ENCODE data around the gene PLPPR4.

- TF ChIP-seq HNF4A (conservative IDR thresholded peaks at IDR 0.05) (no peak), YY1 (IDR thresholded peaks at IDR 0.05) (no peak), CTCF (IDR thresholded peaks at IDR 0.05; ENCODE audit: low read depth, low read length, missing input control) (no peak), SP1 (IDR thresholded peaks at IDR 0.05) (no peak), ZBTB33 (IDR thresholded peaks at IDR 0.05) (no peak), RAD21 (IDR thresholded peaks at IDR 0.05) (no peak), EGR1 (IDR thresholded peaks at IDR 0.05; ENCODE audit: low read depth in 2 of 2) (no peak), FOXA1 (IDR thresholded peaks at IDR 0.05) (no peak), MAX (IDR thresholded peaks at IDR 0.05) (no peak), GABPA (IDR thresholded peaks at IDR 0.05 in 1 of 2, conservative IDR thresholded peaks at IDR 0.05 in 1 of 2) (no peak), REST (IDR thresholded peaks at IDR 0.05) (no peak), ATF3 (IDR thresholded peaks at IDR 0.05) (no peak), TAF1 (conservative IDR thresholded peaks at IDR 0.05) (no peak), JUND (IDR thresholded peaks at IDR 0.05) (no peak)
Observed at GRCh38 chr1:99229122-99229521, 35.2 kb upstream of the PLPPR4 start.

All from liver (tissue), 3 donors.